ENCODE data around the gene CIB1.

CIB1 gene

DNA sequence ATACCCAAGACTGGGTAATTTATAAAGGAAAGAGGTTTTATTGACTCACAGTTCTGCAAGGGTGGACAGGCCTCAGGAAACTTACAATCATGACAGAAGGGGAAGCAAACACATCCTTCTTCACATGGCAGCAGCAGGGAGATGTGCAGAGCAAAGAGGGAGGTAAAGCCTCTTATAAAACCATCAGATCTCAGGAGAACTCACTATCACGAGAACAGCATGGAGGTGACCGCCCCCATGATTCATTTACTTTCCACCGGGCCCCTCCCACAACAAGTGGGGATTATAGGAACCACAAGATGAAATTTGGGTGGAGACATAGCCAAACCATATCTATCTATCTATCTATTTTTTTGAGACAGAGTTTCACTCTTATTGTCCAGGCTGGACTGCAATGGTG lies 5.6 kb upstream of the CIB1 start:
- DNase-seq = no peak

- no peak for DNase-seq
Observed at GRCh38 chr15:90234096-90234988, 601 bp upstream of the CIB1 start, which contains the start of gene GDPGP1. TSS of gene GDPGP1 (plus strand) at chr15:90234209. CDS start at chr15:90240909, 6,700 bp downstream.

- no peak for DNase-seq
Observed at GRCh38 chr15:90232941-90233386, 777 bp downstream of the CIB1 start.

GRCh38 chr15:90232196-90232595 lies 1.5 kb downstream of the CIB1 start:
- DNase-seq = no peak

DNA sequence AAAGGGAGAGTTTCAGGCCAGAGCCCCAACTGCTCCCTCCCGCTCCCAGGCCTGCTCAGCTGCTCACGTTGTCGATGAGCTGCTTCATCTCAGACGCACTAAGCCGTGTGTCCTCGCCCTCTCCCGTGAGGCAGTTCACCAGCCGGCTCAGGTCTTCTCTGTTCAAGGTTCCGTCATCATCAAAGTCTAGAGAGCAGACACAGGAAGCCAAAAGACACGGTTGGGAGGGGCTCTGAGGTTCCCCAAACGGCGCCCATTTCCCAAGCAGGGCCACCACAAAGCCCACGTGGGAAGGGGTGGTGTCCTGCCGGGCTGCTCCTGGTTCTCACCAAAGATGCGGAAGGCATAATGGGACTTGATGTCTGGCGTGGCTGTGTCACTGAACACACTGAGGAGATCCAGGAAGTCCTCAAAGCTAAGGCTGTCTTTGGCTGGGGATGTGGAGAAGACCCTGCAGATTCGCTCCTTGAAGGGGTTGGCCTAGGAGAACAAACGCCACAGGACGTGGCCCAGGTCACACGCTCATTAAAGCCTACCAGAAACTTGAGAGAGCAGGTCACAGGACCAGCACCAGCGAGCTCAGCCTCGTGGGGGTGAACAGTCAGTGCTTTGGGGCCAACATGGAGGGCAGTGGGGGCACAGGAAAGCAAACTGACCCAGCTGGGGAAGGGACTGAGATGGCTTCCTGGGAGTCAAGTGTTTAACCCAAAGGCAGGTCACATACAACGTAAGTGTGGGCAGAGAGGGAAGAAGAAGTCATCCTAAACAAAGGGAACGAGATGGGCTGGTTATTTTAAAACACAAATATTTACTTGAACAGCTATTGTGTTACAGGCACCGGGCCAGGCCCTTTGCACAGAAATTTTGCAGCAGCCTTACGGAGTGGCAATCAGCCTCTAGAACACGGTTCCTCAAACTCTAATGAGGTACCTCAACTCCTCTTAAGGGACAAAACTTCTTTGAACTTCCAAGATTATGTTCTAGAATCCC lies 2.4 kb downstream of the CIB1 start:
- DNase-seq = no peak

DNA sequence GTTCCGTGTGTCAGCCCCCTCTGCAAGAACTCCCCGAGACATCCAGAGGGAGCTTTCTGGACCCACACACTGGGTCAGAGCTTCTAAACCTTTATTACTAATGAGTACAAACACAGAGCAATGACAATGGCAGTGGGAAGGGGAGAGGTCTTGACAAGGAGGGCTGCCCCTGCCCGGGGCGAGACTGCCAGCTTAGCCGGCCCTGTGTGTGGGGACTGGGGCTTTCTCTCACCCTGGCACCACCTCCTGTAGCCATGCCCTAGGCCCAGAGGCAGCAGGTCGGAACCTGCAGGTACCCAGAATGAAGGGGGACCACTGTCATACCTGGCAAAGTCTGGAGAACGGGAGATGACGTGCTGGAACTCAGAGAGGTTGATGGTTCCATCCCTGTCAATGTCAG lies 3.1 kb downstream of the CIB1 start:
- DNase-seq = no peak

DNA sequence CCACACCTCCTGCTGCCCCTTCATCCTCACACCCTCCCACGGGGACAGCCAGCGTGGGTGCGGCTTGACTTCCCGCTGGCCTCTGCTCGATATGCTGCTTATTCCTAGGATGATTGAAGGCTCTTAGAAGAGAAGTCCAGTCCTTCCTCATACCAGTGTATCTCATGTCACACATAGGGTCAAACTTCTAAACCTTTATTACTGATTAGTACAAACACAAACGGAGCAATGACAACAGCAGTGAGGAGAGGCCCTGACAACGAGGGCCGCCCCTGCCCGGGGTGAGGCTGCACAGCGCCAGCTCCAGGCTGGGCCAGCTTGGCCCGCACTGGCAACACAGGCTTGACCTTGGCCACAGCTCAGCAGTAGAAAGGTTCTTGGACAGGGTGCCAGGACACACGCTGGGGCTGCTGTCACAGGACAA lies 3.7 kb downstream of the CIB1 start:
- no peak for DNase-seq

- DNase-seq = no peak
Observed at GRCh38 chr15:90228960-90229359, 4.8 kb downstream of the CIB1 start.

DNA sequence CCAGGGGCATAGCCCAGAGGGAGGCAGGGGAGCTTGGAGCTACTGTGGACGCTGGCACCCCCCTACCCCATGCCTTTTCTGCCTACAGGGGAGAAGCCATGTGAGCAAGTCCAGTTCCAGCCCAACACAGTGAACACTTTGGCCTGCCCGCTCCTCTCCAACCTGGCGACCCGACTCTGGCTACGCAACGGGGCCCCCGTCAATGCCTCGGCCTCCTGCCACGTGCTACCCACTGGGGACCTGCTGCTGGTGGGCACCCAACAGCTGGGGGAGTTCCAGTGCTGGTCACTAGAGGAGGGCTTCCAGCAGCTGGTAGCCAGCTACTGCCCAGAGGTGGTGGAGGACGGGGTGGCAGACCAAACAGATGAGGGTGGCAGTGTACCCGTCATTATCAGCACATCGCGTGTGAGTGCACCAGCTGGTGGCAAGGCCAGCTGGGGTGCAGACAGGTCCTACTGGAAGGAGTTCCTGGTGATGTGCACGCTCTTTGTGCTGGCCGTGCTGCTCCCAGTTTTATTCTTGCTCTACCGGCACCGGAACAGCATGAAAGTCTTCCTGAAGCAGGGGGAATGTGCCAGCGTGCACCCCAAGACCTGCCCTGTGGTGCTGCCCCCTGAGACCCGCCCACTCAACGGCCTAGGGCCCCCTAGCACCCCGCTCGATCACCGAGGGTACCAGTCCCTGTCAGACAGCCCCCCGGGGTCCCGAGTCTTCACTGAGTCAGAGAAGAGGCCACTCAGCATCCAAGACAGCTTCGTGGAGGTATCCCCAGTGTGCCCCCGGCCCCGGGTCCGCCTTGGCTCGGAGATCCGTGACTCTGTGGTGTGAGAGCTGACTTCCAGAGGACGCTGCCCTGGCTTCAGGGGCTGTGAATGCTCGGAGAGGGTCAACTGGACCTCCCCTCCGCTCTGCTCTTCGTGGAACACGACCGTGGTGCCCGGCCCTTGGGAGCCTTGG lies 5.6 kb downstream of the CIB1 start:
- DNase-seq = no peak

DNA sequence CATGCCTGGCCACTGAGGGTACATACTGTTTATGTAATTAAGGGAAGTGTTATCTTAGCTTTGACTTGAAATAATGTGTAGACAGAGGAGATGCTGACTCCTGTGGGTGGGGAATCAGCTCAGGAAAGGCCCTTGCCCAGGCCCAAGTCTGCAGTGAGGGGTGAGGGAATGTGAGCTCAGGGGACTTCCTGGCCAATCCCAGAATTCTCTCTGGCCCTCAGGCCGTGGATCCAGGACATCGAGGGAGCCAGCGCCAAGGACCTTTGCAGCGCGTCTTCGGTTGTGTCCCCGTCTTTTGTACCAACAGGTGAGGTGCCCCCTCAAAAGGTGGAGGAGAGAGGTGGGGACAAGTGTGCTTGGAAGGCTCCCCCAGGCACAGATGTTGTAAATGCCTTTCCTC lies 6.4 kb downstream of the CIB1 start:
- DNase-seq = no peak

DNA sequence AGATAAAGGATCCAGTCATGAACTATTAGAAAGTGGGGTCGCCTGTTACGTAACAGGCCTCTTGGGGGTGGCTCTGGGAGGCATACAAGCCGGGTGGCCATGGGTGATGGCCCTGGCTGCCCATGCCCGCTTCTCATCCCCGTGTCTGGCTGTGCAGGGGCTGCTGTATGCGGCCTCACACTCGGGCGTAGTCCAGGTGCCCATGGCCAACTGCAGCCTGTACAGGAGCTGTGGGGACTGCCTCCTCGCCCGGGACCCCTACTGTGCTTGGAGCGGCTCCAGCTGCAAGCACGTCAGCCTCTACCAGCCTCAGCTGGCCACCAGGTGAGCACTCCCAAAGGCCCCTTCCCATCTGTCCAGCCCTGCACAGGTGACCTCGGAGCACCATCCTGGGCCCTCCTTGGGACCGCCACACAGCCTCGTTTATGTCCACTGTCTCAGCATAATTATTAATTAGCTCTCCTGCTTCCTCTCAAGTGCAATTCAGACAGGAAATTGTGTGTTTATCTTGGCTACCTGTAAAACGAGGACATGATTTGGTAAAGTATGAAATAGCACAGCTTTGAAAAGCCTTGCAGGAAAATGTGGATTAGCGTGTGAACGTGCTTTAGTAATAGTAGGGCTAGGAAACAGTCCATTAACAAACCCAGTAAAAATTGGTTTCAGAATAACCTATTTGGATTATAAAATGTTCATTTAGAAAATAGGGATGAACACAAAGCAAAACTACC lies 8.1 kb downstream of the CIB1 start:
- DNase-seq = no peak

GRCh38 chr15:90225047-90225446 lies 8.7 kb downstream of the CIB1 start:
- no peak for DNase-seq

GRCh38 chr15:90223441-90224165 lies 10.1 kb downstream of the CIB1 start:
- no peak for DNase-seq

- DNase-seq = no peak
Observed at GRCh38 chr15:90222547-90222946, 11.2 kb downstream of the CIB1 start.

GRCh38 chr15:90221246-90221900 lies 12.4 kb downstream of the CIB1 start:
- peak; percentile 70 for DNase-seq

DNA sequence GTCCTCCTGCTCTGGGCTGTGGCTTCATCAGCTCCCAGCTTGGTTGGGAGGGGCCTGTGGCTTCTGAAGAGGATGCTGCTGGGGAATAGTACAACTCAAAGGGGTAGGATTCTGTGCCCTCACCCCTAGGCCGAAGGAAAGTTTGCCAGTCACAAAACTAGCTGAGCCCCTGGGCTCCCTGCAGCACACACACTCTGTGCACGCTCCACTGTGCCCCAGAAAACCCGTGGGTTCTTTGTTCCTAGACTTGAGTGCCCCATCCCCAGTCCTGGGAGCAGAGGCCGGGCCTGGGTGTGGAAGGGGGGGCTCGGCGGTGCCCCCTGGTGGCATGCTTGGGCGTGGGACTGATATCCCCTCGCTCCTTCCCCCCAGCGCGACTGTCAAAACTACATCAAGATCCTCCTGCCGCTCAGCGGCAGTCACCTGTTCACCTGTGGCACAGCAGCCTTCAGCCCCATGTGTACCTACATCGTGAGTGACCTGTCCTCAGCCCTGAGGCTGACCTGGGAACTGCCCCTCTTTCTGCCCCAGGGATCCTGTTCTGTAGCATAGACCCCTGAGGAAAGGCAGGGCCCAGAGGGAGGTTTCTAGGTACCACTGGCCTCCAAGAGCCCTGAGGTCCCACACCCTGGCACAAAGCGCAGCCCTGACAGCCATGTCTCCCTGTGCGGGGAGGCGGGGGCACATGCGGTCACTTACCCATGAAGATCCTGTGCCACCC lies 14.2 kb downstream of the CIB1 start:
- no peak for DNase-seq

DNA sequence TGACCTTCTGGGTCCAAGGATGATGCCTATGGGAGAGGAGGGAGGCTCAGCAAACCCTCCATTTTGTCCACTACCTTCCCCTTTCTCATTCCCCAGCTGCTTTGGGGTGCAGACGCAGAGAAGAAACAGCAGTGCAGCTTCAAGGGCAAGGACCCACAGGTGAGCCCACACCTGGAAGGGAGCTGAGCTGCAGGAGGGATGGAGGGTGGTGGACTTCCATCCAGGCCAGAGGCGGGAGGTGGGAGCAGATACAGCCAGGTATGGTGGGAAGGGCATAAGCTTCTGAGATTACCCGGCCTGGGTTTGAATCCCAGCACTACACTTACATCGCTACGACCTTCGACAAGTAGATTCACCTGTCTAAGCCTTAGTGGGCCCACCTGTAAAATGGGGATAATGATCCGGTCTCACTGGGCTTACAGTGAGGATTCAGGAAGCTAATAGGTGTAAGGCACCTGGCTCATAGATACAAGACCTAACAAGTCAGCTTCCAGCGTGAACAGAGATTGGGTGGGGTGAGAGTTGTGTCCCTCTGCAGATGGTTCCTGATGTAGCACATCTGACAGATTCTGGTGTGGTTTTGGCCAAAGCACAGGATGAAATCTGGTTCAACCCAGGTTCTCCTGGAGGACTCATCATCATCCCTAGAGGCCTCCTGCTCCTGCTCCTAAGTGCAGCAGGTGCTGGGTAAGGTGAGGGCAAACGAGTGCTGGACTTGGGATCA lies 15.9 kb downstream of the CIB1 start:
- DNase-seq = no peak

DNA sequence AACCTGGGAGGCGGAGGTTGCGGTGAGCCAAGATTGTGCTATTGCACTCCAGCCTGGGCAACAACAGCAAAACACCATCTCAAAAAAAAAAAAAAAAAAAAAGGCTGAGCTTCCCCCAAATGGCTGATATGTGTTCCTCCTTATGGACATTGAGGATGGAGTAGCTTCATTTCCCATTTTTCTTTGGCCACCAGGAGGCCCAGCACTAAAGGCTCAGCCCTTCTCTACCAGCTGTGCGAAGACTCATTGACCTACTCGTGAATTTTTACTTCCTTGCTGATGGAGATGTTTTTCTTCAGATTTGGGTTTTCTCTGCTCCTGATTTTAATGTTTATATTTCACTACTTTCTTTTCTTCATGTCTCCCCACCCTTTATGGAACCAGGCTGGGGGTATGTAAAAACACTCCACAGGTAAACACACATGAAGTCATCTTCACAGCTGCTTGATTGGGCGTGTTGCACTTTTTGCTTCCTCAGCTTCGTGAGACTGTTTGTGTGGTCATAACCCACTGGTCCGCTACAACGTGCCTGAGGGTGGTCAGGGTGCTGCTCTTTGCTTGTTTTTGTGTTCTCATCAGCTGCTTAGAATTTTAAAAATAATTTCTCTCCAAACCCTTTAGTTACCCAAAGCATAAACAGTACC lies 19.1 kb downstream of the CIB1 start:
- no peak for DNase-seq

Measured in right forelimb (tissue), 1 donor.